ENCODE measurements around the gene SETBP1. TPM values are rescaled to one million over a fixed set of nuclear protein-coding genes. Genes with fewer than 3 reads are reported as not detected.

SETBP1 gene
- polyA plus RNA-seq, result 1 to 10 TPM in 2 of 3 donors, not detected in 1; 1.2 to 4.3 TPM

DNA sequence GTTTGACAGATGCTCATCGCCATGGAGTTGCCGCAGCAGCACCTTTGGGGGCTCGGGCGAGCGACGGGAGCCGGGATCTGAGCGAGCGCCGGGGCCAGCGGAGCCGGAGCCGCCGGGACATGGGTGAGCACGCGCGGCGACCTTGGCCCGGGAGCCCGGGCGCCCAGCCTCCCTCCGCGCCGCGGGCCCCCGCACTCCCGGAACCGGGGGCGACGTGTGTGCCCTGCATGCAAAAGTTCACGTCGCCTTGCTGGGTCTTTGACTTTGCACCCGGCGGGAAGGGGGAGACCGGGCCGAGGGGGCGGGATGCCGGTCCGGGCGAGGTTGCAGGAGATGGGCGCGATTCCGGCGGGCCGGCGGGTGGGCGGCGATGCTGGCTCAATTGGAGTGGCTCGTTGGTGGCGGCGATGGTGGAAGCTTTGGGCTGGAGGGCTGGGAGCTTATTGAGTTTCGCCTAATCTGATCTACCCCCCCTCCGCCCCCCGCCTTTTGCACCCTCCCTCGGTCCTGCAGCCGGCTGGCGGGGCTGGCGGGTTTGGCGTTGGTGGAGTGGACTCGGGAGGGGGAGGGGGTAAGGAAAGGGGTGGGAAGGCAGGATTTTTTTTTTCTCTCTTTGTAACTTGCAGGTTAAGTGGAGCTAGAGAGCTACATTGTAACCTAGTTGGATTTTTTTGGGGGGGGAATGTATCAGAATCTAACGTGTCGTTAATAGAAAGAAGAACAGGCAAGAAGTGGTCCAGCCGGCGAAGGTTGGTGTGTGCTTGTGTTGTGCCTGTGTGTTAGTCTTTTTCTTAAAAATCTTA is at the start of gene SETBP1:
SETBP1 (plus strand) TSS at position 616 of the 803 bp plus-strand sequence. CDS start 20,459 bp downstream, outside the sequence.
- H3K4me1 Mint-ChIP-seq, result peaks cover 9 to 17% of the 10 kb centered on the region in 2 donors
- no peaks in the 10 kb centered on the region for H3K9me3 Mint-ChIP-seq
- no peaks in the 10 kb centered on the region for H3K36me3 Mint-ChIP-seq
- peak; percentile 48 to 56 (median 49) for DNase-seq
- peak within 1 kb of the TSS in 1 of 5 donors; percentile 96 for H3K4me3 Mint-ChIP-seq
- peak within 1 kb of the TSS in 5 of 6 donors; percentile 72 to 94 (median 76) for H3K27ac Mint-ChIP-seq
- H3K27me3 Mint-ChIP-seq (ENCODE audit: low read depth in 3 of 3), result peaks cover 2 to 9% (median 2%) of the 10 kb centered on the region in 3 donors

DNA sequence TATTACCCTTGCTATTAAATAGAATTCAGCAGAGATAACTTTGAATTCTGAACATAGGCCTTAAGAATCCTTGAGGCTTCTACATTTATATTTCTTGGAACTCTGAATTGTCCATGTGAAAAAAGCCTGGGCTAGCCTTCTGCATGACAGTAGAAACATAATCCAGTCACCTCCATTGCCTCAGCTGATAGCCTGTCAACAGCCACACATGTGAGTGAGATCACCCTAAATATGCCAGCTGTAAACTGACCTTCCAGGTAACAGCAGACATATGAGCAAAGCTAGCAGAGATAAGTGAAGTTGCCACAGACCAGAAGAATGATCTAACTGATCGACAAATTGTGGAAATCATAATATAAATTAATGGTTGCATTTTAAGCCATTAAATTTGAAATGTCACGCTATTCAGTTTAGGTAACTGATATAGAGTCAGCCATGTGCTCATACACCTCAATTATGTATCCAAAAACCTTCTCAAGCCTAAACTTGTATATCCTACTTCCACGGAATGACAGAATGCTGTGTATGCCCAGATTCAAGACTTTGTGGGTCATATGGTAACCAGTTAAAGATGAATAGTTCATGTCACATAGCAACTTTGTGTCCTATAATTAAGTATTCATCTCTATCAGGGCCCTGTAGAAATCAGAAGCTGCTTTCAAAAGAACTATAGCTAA is 48.1 kb upstream of the SETBP1 start:
- DNase-seq, result no peak
- H3K36me3 Mint-ChIP-seq, result no peaks in the 10 kb centered on the region
- peaks cover 32 to 33% of the 10 kb centered on the region in 2 donors for H3K4me1 Mint-ChIP-seq
- H3K27me3 Mint-ChIP-seq (ENCODE audit: low read depth in 3 of 3), result peaks cover 0 to 3% (median 0%) of the 10 kb centered on the region in 3 donors
- no peak overlapping the region for H3K4me3 Mint-ChIP-seq
- H3K9me3 Mint-ChIP-seq, result no peaks in the 10 kb centered on the region
- no peak overlapping the region for H3K27ac Mint-ChIP-seq

DNA sequence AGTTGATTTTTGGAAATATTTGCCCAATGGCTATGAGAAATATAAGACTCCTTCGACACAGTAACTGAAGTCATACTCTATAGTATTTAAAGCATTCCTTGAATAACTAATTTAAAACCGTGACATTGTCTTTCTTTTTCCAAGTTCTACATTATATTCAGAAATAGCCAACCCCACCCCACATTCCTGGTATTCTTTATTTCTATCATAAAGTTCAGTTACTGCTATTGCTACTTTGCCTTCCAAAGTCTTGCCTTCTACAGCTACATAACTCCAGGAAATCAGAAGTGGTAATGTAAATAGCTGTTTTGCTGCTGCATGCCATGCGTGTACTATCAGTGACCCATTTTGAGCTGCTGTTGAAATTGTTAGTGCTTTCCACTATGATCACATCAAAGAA is 45.1 kb upstream of the SETBP1 start:
- Mint-ChIP-seq H3K9me3 (no peaks in the 10 kb centered on the region), H3K4me1 (peaks cover 61 to 62% of the 10 kb centered on the region in 2 donors), H3K27ac (no peak overlapping the region), H3K4me3 (no peak overlapping the region), H3K27me3 (ENCODE audit: low read depth in 3 of 3) (peaks cover 0 to 3% (median 0%) of the 10 kb centered on the region in 3 donors), H3K36me3 (no peaks in the 10 kb centered on the region)
- DNase-seq, result no peak

DNA sequence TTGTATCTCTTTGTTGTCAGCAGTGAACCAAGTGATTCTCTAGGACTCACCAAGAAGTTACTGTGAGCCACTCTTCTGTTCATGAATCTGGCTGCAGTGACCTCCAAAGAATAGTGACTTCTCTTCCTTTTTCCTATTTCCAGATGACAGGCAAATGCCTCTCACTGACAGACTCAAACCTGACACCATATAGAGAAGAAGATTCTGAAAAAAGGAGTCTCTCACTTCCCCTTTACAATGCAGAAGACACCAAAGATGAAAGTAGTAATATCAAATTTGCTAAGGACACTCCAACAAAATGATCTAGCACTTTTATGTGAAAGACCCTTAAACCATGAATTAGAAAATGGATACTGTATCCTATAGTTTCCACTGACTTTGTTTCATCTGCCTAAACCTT is 44.4 kb upstream of the SETBP1 start:
- H3K4me1 Mint-ChIP-seq, result peaks cover 68 to 69% of the 10 kb centered on the region in 2 donors
- no peaks in the 10 kb centered on the region for H3K9me3 Mint-ChIP-seq
- DNase-seq, result no peak
- H3K27ac Mint-ChIP-seq, result no peak overlapping the region
- H3K4me3 Mint-ChIP-seq, result peak overlapping the region in 3 of 5 donors; percentile 9 to 74 (median 50)
- no peaks in the 10 kb centered on the region for H3K36me3 Mint-ChIP-seq
- peaks cover 0 to 3% (median 0%) of the 10 kb centered on the region in 3 donors for H3K27me3 Mint-ChIP-seq (ENCODE audit: low read depth in 3 of 3)

DNA sequence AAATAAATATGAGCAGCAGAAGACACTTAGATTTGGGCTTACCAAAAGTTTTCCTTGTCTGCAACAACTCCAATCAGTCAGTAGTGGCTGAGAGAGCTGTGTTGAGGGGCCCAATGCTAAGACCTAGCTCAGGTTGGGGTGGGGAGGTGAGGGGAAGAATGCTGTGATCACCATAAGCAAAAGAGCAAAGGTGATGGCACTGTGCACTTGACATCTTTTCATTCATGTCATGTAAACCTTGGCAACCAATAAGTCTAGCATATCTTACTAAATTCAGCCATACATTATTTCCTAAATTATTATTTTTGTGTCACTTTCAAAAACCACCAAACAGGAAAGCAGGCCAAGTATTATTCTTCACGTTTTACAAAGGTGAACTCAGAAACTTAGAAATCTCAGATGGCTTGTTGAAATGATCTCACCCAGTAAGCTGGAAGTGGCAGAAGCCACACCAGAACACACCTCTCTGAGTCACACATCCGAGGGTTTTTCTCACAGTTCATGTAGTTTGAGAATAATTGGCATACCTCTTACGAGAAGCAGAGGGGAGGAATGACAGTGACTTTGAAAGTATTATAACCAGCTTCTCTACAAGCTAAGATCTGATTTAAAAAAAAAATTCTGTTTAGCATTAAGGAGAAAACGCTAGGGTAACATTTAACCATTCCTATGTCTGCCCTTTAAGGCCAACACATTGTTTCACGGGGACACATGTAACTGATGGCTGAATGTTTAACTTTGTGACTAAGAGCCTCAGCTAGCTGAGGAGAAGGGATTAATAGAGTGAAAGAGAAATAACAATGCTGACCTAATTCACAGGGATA is 43.3 kb upstream of the SETBP1 start:
- H3K4me1 Mint-ChIP-seq, result peaks cover 74 to 79% of the 10 kb centered on the region in 2 donors
- peak overlapping the region; percentile 44 to 84 (median 63) for H3K4me3 Mint-ChIP-seq
- H3K27me3 Mint-ChIP-seq (ENCODE audit: low read depth in 3 of 3), result peaks cover 0 to 3% (median 0%) of the 10 kb centered on the region in 3 donors
- no peaks in the 10 kb centered on the region for H3K9me3 Mint-ChIP-seq
- H3K36me3 Mint-ChIP-seq, result no peaks in the 10 kb centered on the region
- peak; percentile 25 to 45 (median 30) for DNase-seq
- H3K27ac Mint-ChIP-seq, result peak overlapping the region; percentile 56 to 83 (median 74)

DNA sequence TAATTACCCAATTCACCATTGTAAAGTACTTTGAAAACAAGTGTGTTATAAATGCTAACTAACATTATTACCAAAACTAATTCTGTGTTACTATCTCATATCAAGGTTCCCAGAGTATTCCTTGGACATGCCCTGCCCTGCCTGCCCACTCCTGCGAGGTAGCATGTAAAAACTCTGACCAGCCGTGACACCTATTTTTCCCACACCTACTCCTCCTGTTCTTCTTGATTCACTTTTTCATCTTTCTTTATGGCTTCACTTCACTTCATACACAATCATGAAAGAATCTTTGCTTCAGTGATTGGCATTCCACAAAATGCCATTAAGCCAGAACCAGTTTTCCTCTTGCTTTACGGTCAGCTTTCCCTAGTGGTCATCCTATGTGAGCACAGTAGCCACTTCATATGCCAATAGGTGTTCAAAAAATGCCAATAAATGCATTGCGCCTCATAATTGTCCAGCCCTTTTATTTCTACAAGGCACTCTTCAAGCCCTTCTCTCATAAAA is 42.6 kb upstream of the SETBP1 start:
- DNase-seq, result no peak
- H3K9me3 Mint-ChIP-seq, result no peaks in the 10 kb centered on the region
- H3K4me1 Mint-ChIP-seq, result peaks cover 74 to 79% of the 10 kb centered on the region in 2 donors
- peak overlapping the region; percentile 56 to 83 (median 74) for H3K27ac Mint-ChIP-seq
- no peaks in the 10 kb centered on the region for H3K36me3 Mint-ChIP-seq
- H3K27me3 Mint-ChIP-seq (ENCODE audit: low read depth in 3 of 3), result peaks cover 0 to 3% (median 0%) of the 10 kb centered on the region in 3 donors
- peak overlapping the region; percentile 44 to 84 (median 63) for H3K4me3 Mint-ChIP-seq

DNA sequence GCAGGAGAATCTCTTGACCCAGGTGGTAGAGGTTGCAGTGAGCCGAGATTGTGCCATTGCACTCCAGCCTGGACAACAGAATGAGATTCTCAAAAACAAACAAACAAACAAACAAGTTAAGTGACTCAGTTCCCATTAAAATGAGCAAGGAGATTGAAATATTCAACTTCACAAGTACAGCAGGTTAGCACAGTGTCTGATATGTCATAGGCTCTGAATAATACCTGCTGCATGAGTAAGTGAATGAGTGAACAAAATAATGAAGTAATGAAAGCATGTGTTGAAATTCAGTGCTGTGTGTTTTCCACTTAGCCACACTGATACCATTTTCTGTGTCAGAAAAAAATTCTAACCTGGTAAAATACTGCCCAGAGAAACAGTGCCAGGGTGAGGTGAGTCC is 41.9 kb upstream of the SETBP1 start:
- no peak for DNase-seq
- H3K4me3 Mint-ChIP-seq, result peak overlapping the region in 1 of 5 donors; percentile 20
- peaks cover 0 to 1% (median 0%) of the 10 kb centered on the region in 3 donors for H3K27me3 Mint-ChIP-seq (ENCODE audit: low read depth in 3 of 3)
- peak overlapping the region in 1 of 6 donors; percentile 72 for H3K27ac Mint-ChIP-seq
- H3K36me3 Mint-ChIP-seq, result no peaks in the 10 kb centered on the region
- no peaks in the 10 kb centered on the region for H3K9me3 Mint-ChIP-seq
- H3K4me1 Mint-ChIP-seq, result peaks cover 74 to 79% of the 10 kb centered on the region in 2 donors

DNA sequence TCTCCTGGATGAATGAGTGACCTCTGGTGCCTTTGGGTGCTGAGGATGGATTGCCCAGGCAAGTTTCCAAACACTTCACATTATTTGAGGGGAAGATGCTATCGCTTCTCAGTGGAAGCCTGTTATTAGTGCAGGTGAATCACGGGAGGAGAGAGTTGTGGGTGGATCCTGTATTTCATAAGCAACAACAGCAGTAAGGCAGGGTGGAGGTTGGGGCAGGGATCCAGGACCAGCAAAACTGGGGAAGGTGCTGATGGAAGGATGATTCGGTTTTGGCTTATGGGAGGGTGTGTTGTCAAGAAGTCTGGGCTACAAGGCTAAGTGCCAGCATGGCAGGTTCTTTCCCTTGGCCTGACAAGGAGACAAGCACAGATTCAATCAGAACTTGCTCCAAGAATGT is 37.7 kb upstream of the SETBP1 start:
- Mint-ChIP-seq H3K4me3 (no peak overlapping the region), H3K36me3 (no peaks in the 10 kb centered on the region), H3K4me1 (peaks cover 41 to 43% of the 10 kb centered on the region in 2 donors), H3K9me3 (no peaks in the 10 kb centered on the region), H3K27me3 (ENCODE audit: low read depth in 3 of 3) (no peaks in the 10 kb centered on the region), H3K27ac (no peak overlapping the region)
- DNase-seq, result no peak

DNA sequence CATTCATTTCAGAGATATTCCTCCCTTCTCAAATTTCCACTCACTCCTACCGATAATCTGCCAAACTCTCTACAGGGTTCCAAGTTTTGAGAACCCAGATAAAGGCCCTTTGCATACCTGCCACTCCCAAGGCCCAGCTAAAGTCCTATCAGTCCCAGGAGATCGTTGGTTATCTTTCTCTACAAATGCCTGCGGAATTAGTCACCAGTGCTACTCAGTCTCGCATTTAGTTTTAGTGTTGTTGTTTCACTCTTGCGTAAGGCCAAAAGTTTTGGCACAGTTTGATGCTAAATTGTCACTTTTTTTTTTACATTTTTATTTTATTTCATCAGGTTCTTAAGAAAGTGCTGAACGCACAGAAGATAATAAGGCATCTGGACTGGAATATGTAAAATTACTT is 29.2 kb upstream of the SETBP1 start:
- H3K27me3 Mint-ChIP-seq (ENCODE audit: low read depth in 3 of 3), result peaks cover 0 to 7% (median 4%) of the 10 kb centered on the region in 3 donors
- H3K27ac Mint-ChIP-seq, result no peak overlapping the region
- no peak overlapping the region for H3K4me3 Mint-ChIP-seq
- no peaks in the 10 kb centered on the region for H3K9me3 Mint-ChIP-seq
- H3K36me3 Mint-ChIP-seq, result peaks cover 0 to 3% (median 0%) of the 10 kb centered on the region in 3 donors
- H3K4me1 Mint-ChIP-seq, result no peaks in the 10 kb centered on the region
- DNase-seq, result no peak

DNA sequence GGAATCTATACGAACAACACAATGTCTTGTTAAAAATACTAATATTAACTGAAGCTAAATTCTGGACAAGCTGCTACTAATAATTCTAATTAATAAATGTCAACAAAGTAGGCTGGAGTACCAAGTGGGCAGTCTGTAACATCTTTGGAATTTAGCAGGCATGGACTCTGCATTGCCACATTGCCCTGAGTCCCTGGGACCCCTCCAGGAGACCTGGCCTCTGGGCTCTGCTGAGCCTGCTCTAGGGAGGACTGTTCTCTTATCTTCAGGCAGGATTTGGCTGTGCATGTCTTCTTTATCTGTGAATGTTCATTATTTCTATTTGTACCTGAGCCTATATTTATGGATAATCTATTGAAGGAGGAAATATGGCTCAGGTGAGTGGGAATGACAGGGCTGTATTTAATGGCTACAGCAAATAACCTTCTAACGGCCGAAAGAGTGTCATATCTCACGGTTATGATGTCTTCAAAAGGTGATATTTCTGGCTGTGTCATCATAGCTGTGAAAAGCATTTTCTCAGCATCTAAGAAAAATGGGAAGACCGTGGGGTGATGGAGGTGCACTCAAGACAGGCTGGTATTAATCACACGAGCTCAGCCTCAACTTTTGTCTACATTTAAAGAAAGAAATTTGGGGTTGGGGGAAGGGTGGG is 28.6 kb upstream of the SETBP1 start:
- H3K4me3 Mint-ChIP-seq, result no peak overlapping the region
- H3K4me1 Mint-ChIP-seq, result no peaks in the 10 kb centered on the region
- H3K27me3 Mint-ChIP-seq (ENCODE audit: low read depth in 3 of 3), result peaks cover 0 to 7% (median 4%) of the 10 kb centered on the region in 3 donors
- DNase-seq, result no peak
- peaks cover 0 to 3% (median 0%) of the 10 kb centered on the region in 3 donors for H3K36me3 Mint-ChIP-seq
- H3K9me3 Mint-ChIP-seq, result no peaks in the 10 kb centered on the region
- no peak overlapping the region for H3K27ac Mint-ChIP-seq

DNA sequence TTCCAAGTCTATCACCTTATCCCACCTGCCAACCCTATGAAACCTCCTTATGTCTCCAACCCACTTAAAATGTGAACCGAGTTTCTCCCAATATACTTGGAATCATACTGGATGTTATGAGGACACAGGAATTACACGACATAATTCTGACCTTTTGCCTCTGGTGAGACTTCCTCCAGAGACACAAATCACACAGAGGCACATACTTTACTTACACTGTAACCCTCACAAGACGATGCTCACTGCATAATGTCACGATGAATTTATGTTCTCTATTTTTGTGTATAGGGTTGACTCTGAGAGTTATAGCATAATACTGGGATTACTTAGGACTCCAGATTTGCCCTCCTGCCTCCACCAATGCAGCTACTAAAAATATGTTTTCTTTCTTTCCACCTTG is 28.0 kb upstream of the SETBP1 start:
- Mint-ChIP-seq H3K9me3 (no peaks in the 10 kb centered on the region), H3K4me1 (no peaks in the 10 kb centered on the region), H3K4me3 (no peak overlapping the region), H3K27me3 (ENCODE audit: low read depth in 3 of 3) (peaks cover 0 to 7% (median 4%) of the 10 kb centered on the region in 3 donors), H3K36me3 (peaks cover 0 to 3% (median 0%) of the 10 kb centered on the region in 3 donors), H3K27ac (no peak overlapping the region)
- no peak for DNase-seq

DNA sequence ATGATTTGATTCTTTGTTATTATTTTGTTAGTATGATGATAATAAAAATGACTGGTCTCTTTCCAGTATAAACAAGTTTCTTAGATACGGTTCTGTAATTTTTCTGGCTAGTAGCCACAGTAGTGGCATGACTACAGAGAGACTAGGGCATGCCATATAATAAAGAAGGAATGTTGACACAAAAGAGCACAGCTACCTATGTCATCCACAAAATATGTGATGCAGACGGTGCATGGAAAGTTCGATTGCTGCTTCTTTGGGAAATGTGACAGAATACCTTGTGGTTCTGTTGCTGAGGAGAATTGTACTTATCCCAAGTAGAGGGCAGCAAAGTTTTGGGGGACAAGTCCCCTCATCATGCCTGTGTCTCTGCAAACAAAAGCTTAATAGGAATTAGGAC is 26.1 kb upstream of the SETBP1 start:
- no peak for DNase-seq
- H3K27ac Mint-ChIP-seq, result no peak overlapping the region
- no peak overlapping the region for H3K4me3 Mint-ChIP-seq
- H3K9me3 Mint-ChIP-seq, result no peaks in the 10 kb centered on the region
- peaks cover 0 to 4% (median 4%) of the 10 kb centered on the region in 3 donors for H3K27me3 Mint-ChIP-seq (ENCODE audit: low read depth in 3 of 3)
- H3K36me3 Mint-ChIP-seq, result peaks cover 0 to 3% (median 0%) of the 10 kb centered on the region in 3 donors
- H3K4me1 Mint-ChIP-seq, result no peaks in the 10 kb centered on the region

DNA sequence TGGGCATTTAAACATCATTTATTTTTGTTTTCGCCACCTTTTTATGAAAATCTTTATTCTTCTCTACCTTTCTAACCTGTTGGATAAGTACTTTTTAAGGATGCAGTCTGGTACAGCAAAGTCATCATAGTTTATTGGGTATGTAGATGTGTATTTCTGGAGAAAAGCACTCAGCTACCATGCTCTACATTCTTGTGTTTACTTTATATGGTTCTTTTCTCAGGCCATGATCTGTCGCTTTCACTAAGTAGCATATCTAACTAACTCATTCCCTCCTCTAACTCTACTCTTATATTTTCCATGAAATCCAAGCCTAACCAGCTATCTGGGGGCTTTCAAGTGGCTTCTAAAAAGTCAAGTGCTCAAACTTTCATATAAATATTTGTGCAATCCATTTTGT is 25.3 kb upstream of the SETBP1 start:
- Mint-ChIP-seq H3K4me1 (no peaks in the 10 kb centered on the region), H3K9me3 (no peaks in the 10 kb centered on the region), H3K36me3 (peaks cover 0 to 3% (median 0%) of the 10 kb centered on the region in 3 donors), H3K27me3 (ENCODE audit: low read depth in 3 of 3) (peaks cover 0 to 4% (median 4%) of the 10 kb centered on the region in 3 donors), H3K27ac (no peak overlapping the region), H3K4me3 (no peak overlapping the region)
- no peak for DNase-seq

Measured in immature natural killer cell (primary cell).